ENCODE measurements around the gene PTPRD.

The PTPRD gene

GRCh38 chr9:8651070-8651845, 1961.5 kb downstream of the PTPRD start:
- no peak for DNase-seq

- DNase-seq, result no peak
These were observed 1963.0 kb downstream of the PTPRD start for GRCh38 chr9:8649807-8650206.

- peak; percentile 69 for DNase-seq
These were observed 1963.6 kb downstream of the PTPRD start for GRCh38 chr9:8649160-8649559.

- DNase-seq, result no peak
These were observed 1964.4 kb downstream of the PTPRD start for GRCh38 chr9:8648271-8648845.

- DNase-seq, result no peak
These were observed 1965.0 kb downstream of the PTPRD start for GRCh38 chr9:8647824-8648223.

GRCh38 chr9:8644571-8644970, 1968.2 kb downstream of the PTPRD start:
- no peak for DNase-seq

GRCh38 chr9:8643896-8644295, 1968.9 kb downstream of the PTPRD start:
- no peak for DNase-seq

- no peak for DNase-seq
These were observed 1969.3 kb downstream of the PTPRD start for GRCh38 chr9:8643464-8643863.

GRCh38 chr9:8640761-8641160, 1972.0 kb downstream of the PTPRD start:
- DNase-seq, result no peak

GRCh38 chr9:8637626-8638025, 1975.2 kb downstream of the PTPRD start:
- no peak for DNase-seq

- DNase-seq, result no peak
These were observed 1979.0 kb downstream of the PTPRD start for GRCh38 chr9:8633784-8634183.

GRCh38 chr9:8632493-8632892, 1980.3 kb downstream of the PTPRD start:
- no peak for DNase-seq

- DNase-seq, result no peak
These were observed 1984.0 kb downstream of the PTPRD start for GRCh38 chr9:8628791-8629190.

GRCh38 chr9:8627976-8628679, 1984.7 kb downstream of the PTPRD start:
- DNase-seq, result no peak

- no peak for DNase-seq
These were observed 1989.9 kb downstream of the PTPRD start for GRCh38 chr9:8622871-8623270.

GRCh38 chr9:8622222-8622802, 1990.5 kb downstream of the PTPRD start:
- DNase-seq, result no peak

GRCh38 chr9:8621416-8621815, 1991.4 kb downstream of the PTPRD start:
- DNase-seq, result no peak

- DNase-seq, result no peak
These were observed 1996.4 kb downstream of the PTPRD start for GRCh38 chr9:8616414-8616813.

GRCh38 chr9:8614926-8615440, 1997.8 kb downstream of the PTPRD start:
- no peak for DNase-seq

GRCh38 chr9:8613346-8613825, 1999.4 kb downstream of the PTPRD start:
- no peak for DNase-seq

GRCh38 chr9:8611153-8611552, 2001.6 kb downstream of the PTPRD start:
- DNase-seq, result no peak

GRCh38 chr9:8610256-8610655, 2002.5 kb downstream of the PTPRD start:
- DNase-seq, result no peak

GRCh38 chr9:8605096-8605495, 2007.7 kb downstream of the PTPRD start:
- no peak for DNase-seq

Data from inflammatory macrophage treated with lipopolysaccharide for 4 hours (primary cell).